Measurements from ENCODE around the gene EYS.

The EYS gene

GRCh38 chr6:65707126-65707826 is at the start of gene EYS:
Gene EYS (minus strand): TSS chr6:65707226. CDS start chr6:65495410, 211,816 bp downstream.
- DNase-seq = no peak

GRCh38 chr6:65746302-65746701 is 39.3 kb upstream of the EYS start:
- DNase-seq = no peak

DNA sequence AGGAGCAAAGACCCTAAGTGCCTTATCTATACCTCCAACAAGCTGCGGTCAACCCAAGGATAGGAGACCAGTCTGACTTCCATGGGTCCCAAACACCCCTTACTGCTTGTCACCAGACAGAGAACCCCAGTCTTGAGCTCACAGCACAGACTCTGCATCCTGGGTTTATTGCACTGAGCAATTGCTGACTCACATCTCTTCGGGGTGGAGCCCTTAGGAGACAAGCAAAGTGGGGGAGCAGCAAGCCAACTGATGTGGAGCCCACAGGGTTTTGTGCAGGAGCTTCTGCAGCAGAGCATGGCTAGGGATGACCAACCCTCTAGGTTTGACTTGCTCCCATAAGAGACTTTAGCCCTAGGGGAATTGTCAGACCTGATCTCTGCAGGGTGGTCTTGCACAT is 38.6 kb upstream of the EYS start:
- no peak for DNase-seq

GRCh38 chr6:65728879-65729479 is 22.0 kb upstream of the EYS start:
- no peak for DNase-seq

GRCh38 chr6:65719101-65719500 is 12.1 kb upstream of the EYS start:
- DNase-seq = no peak

- no peak for DNase-seq
These were observed 4.5 kb upstream of the EYS start for GRCh38 chr6:65711531-65711930.

DNA sequence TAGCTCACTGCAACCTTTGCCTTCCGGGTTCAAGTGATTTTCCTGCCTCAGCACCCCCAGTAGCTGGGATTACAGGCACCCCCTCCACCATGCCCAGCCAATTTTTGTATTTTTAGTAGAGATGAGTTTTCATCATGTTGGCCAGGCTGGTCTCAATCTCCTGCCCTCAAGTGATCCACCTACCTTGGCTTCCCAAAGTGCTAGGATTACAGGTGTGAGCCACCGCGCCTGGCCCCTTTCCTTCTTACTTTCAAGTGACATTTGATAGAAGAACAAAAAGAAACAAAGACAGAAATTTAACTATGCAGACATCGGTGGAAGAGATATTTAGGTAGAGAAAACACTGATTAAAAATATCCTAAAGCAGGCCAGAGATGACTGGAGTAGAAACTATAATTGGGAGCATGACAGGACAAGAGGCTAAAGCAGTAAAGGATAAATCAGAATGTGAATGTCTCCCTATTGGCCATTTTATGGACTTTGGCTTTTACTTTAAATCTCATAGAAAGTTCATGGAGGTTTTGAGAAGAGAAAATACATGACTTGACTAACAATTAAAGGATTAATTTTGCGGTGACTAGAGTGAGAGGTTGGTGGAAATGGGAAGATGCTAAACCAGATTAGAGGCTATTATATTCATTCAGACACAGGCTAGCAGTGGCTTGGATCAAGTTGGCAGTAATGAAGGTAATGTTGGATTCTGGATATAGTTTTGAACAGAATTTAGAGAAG is 2.2 kb upstream of the EYS start:
- no peak for DNase-seq

DNA sequence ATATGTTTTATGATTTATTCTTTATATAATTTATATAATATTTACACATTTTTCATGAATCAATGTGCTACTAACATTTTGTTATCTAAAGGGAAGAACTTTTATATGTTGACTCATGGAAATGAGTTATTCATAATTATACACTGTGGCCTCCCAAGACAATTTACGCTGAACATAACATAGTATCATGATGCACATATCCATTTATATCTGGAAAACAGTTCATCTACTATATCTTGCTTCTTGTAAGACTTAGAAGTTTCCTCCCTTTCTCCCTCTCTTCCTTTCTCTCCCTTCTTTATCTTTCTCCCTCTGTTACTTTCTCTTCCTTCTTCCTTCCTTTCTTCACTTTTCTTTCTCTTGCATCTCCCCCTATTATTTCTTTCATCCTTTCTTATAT is 1.1 kb upstream of the EYS start:
- DNase-seq = no peak

DNA sequence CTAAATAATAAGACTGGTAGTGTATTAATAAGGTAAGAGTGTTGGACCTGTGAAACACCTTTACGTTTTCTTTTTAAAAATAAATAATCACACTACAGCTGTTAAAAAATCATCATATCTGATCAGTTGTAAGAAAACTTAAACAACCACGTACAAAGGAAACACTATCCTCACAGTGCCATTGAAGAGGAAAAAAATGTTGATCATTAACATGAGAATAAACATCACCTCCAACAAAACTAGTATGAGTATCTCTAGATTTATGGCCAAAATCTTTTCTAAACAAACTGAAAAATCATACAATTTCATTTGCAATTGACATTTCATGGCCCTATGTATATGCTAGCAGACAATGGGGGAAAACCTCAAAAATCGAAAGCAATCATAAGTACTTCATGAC is 590 bp downstream of the EYS start:
- DNase-seq = no peak

DNA sequence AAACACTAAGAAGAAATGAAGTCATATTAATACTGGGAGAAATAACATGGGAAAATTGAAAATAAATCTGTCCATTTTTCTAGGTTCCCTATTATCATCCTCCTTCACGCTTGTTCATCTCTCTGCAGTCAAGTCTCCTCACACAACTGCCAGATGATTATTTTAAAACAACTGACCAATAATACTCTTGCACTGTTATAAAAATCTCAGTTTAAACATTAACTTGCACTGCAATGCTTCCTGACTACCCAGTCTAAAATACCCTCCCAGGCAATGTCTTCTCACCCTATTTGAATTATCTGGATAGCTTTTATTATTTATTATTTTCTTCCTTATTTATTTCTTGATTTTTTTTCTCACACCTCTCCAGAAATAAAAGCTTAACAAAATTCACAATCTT is 5.7 kb downstream of the EYS start:
- DNase-seq = no peak

DNA sequence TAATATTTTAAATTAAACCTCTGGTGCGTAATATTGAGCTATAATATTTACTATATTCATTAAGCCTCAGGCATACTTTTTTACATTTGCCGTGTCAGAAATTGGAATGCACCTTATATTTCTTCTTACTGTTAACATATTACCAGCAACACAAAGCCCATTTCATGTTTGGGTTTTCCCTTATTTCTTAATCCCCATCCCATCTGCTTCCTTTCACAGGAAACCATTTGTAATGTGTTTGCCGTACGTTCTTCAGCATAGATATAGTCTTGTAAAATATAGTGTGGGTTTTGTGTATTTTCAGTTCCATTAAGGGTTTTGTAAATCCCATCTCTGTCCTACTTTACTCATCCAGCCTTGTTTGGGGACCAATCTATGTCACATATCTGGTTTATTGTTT is 6.5 kb downstream of the EYS start:
- peak; percentile 11 to 30 for DNase-seq

GRCh38 chr6:65692109-65692508 is 14.9 kb downstream of the EYS start:
- no peak for DNase-seq

DNA sequence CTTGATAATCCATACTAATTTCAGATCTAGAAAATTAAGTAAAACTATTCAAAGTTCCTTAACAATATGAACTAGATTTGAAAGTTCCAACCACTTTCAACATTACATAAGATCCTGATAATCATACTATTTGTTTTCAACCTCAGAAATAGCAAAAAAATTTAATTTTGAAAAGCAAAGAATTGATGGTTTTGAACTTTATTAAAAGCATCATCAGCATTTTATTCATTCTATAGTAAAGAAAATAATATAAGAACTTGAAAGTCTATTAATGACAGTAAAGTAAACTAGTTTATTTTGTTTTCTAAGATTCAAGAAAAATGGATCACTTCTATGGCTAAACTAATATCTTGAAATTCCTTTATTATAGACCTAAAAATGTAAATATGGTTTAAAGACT is 26.8 kb downstream of the EYS start:
- no peak for DNase-seq

GRCh38 chr6:65671922-65672321 is 35.1 kb downstream of the EYS start:
- no peak for DNase-seq

DNA sequence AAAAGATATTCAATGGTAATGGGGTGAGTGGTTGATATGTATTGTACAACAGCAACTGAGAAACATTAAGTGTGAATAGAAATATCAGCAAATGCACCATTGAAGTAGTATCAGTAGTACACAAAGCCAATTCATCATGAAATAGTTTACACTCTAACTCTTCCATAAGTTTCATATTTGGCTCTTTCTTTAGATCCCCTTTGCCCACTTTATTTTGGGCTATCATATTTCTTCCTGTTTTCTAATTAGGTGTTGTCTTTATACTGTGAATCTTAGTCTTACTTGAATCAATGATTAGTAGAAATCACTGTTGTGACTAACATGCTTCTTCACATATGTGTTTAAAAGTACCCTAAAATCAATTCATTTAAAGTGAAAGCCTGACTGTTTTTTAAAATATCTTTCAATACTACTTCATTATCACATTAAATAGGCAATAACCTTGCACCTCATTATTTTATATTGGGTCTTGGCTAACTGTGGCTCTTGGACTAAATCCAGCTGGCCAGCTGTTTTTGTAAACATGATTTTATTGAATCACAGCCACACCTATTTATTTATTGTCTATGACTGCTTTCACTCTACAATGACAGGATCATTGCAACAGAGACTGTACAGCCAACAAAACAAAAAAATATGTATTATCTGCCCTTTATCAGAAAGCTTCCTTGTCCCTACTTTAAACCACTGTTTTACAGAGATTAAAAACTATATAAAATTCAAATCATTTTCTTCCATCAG is 38.9 kb downstream of the EYS start:
- no peak for DNase-seq

GRCh38 chr6:65650086-65650485 is 56.9 kb downstream of the EYS start:
- DNase-seq = no peak

- no peak for DNase-seq
These were observed 57.6 kb downstream of the EYS start for GRCh38 chr6:65649392-65649791.

GRCh38 chr6:65646544-65646943 is 60.5 kb downstream of the EYS start:
- no peak for DNase-seq

- DNase-seq = no peak
These were observed 64.2 kb downstream of the EYS start for GRCh38 chr6:65642776-65643175.

- no peak for DNase-seq
These were observed 68.8 kb downstream of the EYS start for GRCh38 chr6:65638047-65638831.

DNA sequence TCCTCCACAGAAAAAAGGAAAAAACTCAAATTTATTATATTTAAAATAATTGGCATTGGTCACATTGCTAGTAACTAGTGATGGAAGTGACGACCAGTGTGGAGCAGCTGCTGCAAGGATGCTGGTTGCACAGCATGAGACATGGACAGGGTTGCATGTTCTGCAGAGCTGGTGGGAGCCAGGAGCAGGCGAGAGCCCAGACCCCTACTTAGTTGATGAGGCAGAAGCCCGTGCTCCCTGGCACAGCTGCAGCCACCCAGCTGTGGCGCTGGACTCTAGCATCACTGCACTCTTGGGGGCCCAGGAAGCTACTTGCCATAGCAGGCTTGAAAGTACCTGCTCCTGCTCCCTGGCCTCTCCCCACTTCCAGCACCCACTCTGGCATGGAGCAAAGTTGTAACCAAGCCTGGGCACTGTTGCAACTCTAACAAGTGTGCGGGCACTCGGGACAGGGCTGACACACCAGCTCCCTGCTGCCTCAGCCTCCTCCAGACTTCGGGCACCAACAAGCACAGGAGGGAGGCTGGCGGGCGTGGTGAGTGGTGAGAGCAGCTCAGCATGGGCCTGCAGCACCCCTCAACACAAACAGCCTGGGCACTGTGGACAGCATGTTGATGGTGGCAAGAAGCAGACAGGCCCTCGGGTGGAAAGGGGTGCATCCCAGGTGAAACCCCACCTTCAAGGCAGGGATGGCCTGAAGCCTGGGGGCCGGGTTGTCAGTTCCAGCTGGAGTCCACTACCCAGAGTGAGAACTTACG is 69.6 kb downstream of the EYS start:
- DNase-seq = no peak

DNA sequence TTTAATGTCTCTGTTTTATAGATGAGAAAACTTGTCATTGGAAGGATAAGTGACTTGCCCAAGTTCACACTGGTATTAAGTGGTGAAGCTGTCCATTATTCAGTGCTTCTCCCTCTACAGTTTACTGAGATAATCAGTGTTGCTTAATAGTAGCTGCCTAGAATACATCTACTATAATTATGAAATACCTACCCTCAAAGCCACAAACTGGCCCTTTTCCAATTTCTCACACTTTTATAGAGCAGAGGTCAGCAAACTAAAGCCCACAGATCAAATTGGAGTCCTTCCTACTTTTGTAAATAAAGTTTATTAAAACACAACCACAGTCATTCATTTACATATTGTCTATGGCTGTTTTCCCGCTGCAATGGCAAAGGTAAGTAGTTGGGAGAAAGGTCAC is 73.5 kb downstream of the EYS start:
- DNase-seq = peak in 1 of 2 donors; percentile 1
